Uterus (tissue), 4 donors: ENCODE data around the gene AK1. TPM values are rescaled to one million over a fixed set of nuclear protein-coding genes. Genes with fewer than 3 reads are reported as not detected.

Experiments used
- DNase-seq, 2 donors: peaks; one replicate each; pipeline ENCODE4 v3.0.0-alpha.2; 2019 to 2020
- H3K27ac ChIP-seq, 2 donors: fragments of 200-600 bp; sonication (generic); 1 replicate in 1 of 2; 2 replicates in 1 of 2; pipeline ENCODE4 v1.5.1; 2016 to 2018
- H3K27me3 ChIP-seq, 2 donors: fragments of 200-600 bp; sonication (generic); one replicate each; pipeline ENCODE4 v1.5.1; 2018 to 2019; ENCODE audit warnings: control low read depth in 1 of 2
- H3K36me3 ChIP-seq, 2 donors: fragments of 200-600 bp; sonication (generic); one replicate each; pipeline ENCODE4 v1.5.1; 2019; ENCODE audit warnings: control low read depth in 1 of 2
- H3K4me1 ChIP-seq, 2 donors: fragments of 200-600 bp; sonication (generic); one replicate each; pipeline ENCODE4 v1.5.1; 2018 to 2019; ENCODE audit warnings: control low read depth in 1 of 2
- H3K4me3 ChIP-seq, 2 donors: fragments of 200-600 bp; sonication (generic); 1 replicate in 1 of 2; 2 replicates in 1 of 2; pipeline ENCODE4 v1.5.1; 2018 to 2019; ENCODE audit warnings: mild to moderate bottlenecking in 1 of 2
- H3K9me3 ChIP-seq, 2 donors: fragments of 200-600 bp; sonication (generic); one replicate each; pipeline ENCODE4 v1.5.1; 2019; ENCODE audit warnings: control low read depth in 1 of 2
- POLR2A ChIP-seq, 2 donors: fragments of 450-650 bp; IDR thresholded peaks; one replicate each; pipeline ENCODE4 v1.6.1; 2016; ENCODE audit warnings: antibody characterized with exemption in 2 of 2, mild to moderate bottlenecking in 1 of 2, moderate library complexity in 1 of 2
- intact Hi-C: fragments of 100-400 bp; cut with DNase I; formaldehyde crosslinking; loops from one replicate; pipeline ENCODE4 v1.15.1; 2023; ENCODE audit warnings: low total_unique reads
- total RNA-seq, 4 donors: library from RNA; depleted of rRNA in 3 of 4; stranded (reverse); fragments of >200 nt in 3 of 4; gene quantifications; one replicate each; pipeline versions ENCODE4 v1.1.0 to v1.2.4, GENCODE V29; 2014 to 2023
- TF ChIP-seq, protein P1 (sequence below), 4 experiments: fragments of 200-600 bp in 2 of 4; fragments of 450-650 bp in 2 of 4; sonication (generic) in 2 of 4; IDR thresholded peaks; one replicate each; pipeline ENCODE4 v1.5.1; 2016 to 2019; ENCODE audit warnings: antibody characterized with exemption in 4 of 4, mild to moderate bottlenecking in 2 of 4, moderate library complexity in 1 of 4
- donor health status: DM: yes; HTN: yes; CAD: no.

The AK1 gene
- total RNA-seq, 4 donors from 2014 or later: 6.1 to 54.3 (median 15.7) TPM

DNA sequence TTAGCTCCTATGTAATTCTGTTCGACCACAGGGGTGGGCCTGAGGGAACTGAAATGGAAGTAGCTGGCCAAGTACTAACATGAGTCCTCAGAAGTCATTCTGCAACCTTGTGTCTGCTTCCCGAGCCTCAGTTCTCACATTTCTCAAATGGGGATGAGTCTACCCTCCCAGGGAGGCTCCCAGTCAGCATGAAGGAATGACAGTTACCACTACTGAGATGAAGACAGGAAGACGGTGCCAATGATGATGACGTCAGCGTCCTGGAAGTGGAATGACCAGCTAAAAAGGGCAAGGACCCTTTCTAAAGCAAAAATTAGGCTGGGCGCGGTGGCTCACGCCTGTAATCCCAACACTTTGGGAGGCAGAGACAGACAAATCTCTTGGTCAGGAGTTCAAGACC, 46.3 kb upstream of the AK1 start:
- no peak for DNase-seq
- intact Hi-C loops: loop anchor here (5.0 to 10.0 kb wide), 2 partner anchors 326 to 419 kb away; no protein-coding TSS in a partner anchor
- Histone ChIP-seq H3K4me1 (peaks cover 0 to 14% of the 10 kb centered on the region in 2 donors), H3K4me3 (no peak overlapping the region), H3K27ac (no peak overlapping the region), H3K36me3 (no peaks in the 10 kb centered on the region), H3K9me3 (no peaks in the 10 kb centered on the region), H3K27me3 (peaks cover 12 to 14% of the 10 kb centered on the region in 2 donors)
- TF ChIP-seq POLR2A (IDR thresholded peaks at IDR 0.05): no peak
- TF ChIP-seq, protein P1, sequence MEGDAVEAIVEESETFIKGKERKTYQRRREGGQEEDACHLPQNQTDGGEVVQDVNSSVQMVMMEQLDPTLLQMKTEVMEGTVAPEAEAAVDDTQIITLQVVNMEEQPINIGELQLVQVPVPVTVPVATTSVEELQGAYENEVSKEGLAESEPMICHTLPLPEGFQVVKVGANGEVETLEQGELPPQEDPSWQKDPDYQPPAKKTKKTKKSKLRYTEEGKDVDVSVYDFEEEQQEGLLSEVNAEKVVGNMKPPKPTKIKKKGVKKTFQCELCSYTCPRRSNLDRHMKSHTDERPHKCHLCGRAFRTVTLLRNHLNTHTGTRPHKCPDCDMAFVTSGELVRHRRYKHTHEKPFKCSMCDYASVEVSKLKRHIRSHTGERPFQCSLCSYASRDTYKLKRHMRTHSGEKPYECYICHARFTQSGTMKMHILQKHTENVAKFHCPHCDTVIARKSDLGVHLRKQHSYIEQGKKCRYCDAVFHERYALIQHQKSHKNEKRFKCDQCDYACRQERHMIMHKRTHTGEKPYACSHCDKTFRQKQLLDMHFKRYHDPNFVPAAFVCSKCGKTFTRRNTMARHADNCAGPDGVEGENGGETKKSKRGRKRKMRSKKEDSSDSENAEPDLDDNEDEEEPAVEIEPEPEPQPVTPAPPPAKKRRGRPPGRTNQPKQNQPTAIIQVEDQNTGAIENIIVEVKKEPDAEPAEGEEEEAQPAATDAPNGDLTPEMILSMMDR (IDR thresholded peaks at IDR 0.05): no peak

- Histone ChIP-seq H3K27ac (no peak overlapping the region), H3K36me3 (no peaks in the 10 kb centered on the region), H3K27me3 (peaks cover 12 to 14% of the 10 kb centered on the region in 2 donors), H3K9me3 (no peaks in the 10 kb centered on the region), H3K4me1 (peaks cover 0 to 14% of the 10 kb centered on the region in 2 donors), H3K4me3 (no peak overlapping the region)
- intact Hi-C loops: loop anchor here (5.0 to 10.0 kb wide), 2 partner anchors 326 to 418 kb away; no protein-coding TSS in a partner anchor
- no peak for DNase-seq
- TF ChIP-seq POLR2A (IDR thresholded peaks at IDR 0.05): no peak
Observed at GRCh38 chr9:127923046-127923445, 45.6 kb upstream of the AK1 start.

GRCh38 chr9:127921557-127922120, 44.2 kb upstream of the AK1 start:
- Histone ChIP-seq H3K36me3 (no peaks in the 10 kb centered on the region), H3K27me3 (peaks cover 0 to under 1% of the 10 kb centered on the region in 2 donors), H3K27ac (no peak overlapping the region), H3K4me1 (peaks cover 4 to 5% of the 10 kb centered on the region in 2 donors), H3K4me3 (no peak overlapping the region), H3K9me3 (no peaks in the 10 kb centered on the region)
- TF ChIP-seq, protein P1 (IDR thresholded peaks at IDR 0.05): peak; percentile 96 to 98 (median 96)
- TF ChIP-seq POLR2A (IDR thresholded peaks at IDR 0.05): no peak
- DNase-seq: peak; percentile 76 to 80
- intact Hi-C loops: loop anchor here (5.0 to 10.0 kb wide), 2 partner anchors 324 to 417 kb away; no protein-coding TSS in a partner anchor

- Histone ChIP-seq H3K9me3 (no peaks in the 10 kb centered on the region), H3K36me3 (no peaks in the 10 kb centered on the region), H3K27ac (no peak overlapping the region), H3K4me3 (no peak overlapping the region), H3K27me3 (no peaks in the 10 kb centered on the region), H3K4me1 (peaks cover 4 to 5% of the 10 kb centered on the region in 2 donors)
- no peak for DNase-seq
- intact Hi-C loops: loop anchor here (5.0 to 10.0 kb wide), 2 partner anchors 323 to 416 kb away; no protein-coding TSS in a partner anchor
- TF ChIP-seq, protein P1 (IDR thresholded peaks at IDR 0.05): no peak
- no peak for TF ChIP-seq POLR2A (IDR thresholded peaks at IDR 0.05)
Observed at GRCh38 chr9:127920794-127921193, 43.3 kb upstream of the AK1 start.

DNA sequence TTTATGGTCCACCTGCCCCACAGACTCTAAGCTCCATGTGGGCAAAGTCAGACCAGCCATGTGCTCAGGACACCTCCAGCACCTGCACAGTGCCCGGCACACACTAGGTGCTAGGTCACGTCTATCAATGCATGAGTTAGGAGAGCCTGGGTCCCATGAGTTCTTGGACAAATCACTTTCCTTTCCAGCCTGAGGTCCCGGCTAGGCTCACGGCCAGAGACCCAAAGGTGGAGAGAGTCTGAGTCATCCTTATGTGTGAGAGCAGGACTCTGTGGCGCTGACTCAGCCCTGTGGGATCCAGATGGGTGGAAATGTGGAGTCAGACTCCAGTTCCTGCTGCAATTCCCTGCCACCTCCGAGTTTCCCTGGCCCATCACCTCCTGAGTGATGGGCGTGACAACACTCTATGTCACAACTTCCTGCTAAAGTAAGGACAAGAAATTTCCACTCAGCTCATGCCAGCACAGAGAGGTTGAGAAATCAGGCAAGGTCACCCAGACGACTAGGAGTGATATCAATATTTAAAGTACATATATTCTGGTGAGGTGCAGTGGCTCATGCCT, 41.9 kb upstream of the AK1 start:
- peaks cover 4 to 5% of the 10 kb centered on the region in 2 donors for H3K4me1 ChIP-seq

More for the DNA sequence above, 41.9 kb upstream of the AK1 start:
- no peaks in the 10 kb centered on the region for H3K9me3 ChIP-seq
- H3K27me3 ChIP-seq: no peaks in the 10 kb centered on the region
- intact Hi-C loops: no loop called here
- DNase-seq: peak; percentile 84 to 94
- TF ChIP-seq POLR2A (IDR thresholded peaks at IDR 0.05): no peak
- TF ChIP-seq, protein P1 (IDR thresholded peaks at IDR 0.05): no peak
- no peak overlapping the region for H3K4me3 ChIP-seq
- no peaks in the 10 kb centered on the region for H3K36me3 ChIP-seq
- peak overlapping the region; percentile 70 to 78 for H3K27ac ChIP-seq
